ENCODE results near the gene TBC1D1.
"Not testable (repeated sequence)": the region's sequence is repeated elsewhere in the genome, so short reads cannot be mapped to it uniquely, and the experiment has no call there.

The TBC1D1 gene

DNA sequence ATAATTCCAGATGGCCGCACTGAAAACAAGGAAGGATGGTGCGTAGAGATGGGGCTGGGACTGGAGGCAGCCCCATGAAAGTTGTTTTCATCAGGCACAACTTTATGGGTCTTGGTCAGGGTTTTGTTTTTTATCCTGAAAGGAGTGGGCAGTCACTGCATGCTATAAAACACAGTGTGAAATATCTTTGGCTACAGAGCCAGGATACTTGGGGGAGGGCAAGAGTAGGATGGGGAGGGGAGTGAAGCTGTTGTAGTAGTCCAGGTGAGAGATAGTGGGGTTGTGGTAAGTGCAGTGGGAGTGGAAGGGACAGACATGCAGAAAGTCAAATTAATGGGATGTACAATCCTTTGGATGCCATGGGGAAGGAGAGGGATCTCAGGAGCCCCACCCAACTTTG lies 125.8 kb downstream of the TBC1D1 start:
- DNase-seq (ENCODE audit: low spot score), result no peak

DNA sequence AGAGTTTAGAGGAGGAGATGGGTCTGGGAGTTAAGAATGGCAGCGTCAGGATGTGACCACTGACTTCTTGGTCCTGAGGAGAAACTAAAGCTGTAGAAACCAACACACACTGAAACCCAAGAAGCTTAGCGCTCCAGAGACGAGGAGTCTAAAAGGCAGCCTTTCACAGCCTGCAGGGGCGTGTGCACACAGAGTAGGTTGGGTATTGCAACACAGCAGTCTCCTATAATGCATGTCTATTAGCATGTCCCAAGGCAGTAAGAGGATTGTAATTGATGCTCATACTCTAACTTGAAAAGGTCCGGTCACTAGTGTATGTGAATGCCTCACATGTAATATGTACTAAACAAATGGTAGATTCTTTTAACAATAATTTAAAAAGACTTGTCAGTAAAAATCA lies 126.7 kb downstream of the TBC1D1 start:
- DNase-seq (ENCODE audit: low spot score), result no peak

DNA sequence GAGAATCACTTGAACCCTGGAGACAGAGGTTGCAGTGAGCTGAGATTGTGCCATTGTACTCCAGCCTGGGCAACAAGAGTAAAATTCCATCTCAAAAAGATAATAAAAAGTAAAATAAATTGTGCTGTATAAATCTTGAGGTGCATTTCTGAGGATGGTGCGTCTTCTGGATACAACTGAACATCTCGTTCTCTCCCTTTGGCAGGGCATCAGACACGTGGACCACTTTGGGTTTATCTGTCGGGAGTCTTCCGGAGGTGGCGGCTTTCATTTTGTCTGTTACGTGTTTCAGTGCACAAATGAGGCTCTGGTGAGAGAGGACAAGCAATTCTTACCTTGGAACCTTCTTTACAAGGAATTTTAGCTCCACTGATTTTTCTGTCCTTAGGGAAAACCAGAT lies 129.5 kb downstream of the TBC1D1 start:
- DNase-seq (ENCODE audit: low spot score), result no peak

- not testable (repeated sequence) for DNase-seq (ENCODE audit: low spot score)
Observed at GRCh38 chr4:38020961-38021360, 130.1 kb downstream of the TBC1D1 start.

DNA sequence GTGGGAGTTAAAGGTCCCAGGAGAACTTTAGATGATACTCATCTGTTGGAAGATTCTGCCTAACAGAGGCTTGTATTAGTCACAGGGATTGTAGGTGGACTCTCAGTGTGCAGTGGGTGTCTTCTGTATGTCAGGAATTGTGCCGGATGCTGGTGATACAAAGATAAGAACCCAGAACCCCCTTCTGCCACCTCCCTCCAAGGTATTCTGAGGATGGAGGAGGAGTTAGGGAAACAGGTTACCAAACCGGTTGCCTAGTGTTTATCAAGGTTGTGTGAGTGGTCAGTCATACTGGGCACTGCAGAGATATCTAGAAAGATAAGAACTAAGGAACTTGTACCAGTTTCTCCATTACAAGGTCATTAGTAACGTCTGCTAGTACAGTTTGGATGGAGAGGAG lies 130.9 kb downstream of the TBC1D1 start:
- no peak for DNase-seq (ENCODE audit: low spot score)

- no peak for DNase-seq (ENCODE audit: low spot score)
Observed at GRCh38 chr4:38023347-38024205, 132.7 kb downstream of the TBC1D1 start.

DNA sequence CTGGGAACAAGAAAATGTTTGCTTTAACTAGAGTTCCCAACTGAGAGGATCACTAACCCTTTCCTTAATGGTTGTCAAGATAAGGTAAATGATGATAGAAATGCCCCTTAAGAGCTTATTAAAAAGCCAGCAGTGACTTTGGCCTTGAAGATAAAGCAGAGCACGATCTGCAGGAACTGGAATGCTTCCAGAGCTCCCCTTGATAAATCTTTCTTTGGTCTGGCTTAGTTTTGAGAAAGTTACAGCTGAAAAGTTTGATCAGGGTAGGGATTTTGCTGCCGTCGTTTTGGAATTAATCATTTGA lies 133.3 kb downstream of the TBC1D1 start:
- no peak for DNase-seq (ENCODE audit: low spot score)

- DNase-seq (ENCODE audit: low spot score), result no peak
Observed at GRCh38 chr4:38025665-38026064, 134.8 kb downstream of the TBC1D1 start.

- DNase-seq (ENCODE audit: low spot score), result no peak
Observed at GRCh38 chr4:38026158-38026740, 135.4 kb downstream of the TBC1D1 start.

- DNase-seq (ENCODE audit: low spot score), result no peak
Observed at GRCh38 chr4:38030023-38030422, 139.1 kb downstream of the TBC1D1 start.

DNA sequence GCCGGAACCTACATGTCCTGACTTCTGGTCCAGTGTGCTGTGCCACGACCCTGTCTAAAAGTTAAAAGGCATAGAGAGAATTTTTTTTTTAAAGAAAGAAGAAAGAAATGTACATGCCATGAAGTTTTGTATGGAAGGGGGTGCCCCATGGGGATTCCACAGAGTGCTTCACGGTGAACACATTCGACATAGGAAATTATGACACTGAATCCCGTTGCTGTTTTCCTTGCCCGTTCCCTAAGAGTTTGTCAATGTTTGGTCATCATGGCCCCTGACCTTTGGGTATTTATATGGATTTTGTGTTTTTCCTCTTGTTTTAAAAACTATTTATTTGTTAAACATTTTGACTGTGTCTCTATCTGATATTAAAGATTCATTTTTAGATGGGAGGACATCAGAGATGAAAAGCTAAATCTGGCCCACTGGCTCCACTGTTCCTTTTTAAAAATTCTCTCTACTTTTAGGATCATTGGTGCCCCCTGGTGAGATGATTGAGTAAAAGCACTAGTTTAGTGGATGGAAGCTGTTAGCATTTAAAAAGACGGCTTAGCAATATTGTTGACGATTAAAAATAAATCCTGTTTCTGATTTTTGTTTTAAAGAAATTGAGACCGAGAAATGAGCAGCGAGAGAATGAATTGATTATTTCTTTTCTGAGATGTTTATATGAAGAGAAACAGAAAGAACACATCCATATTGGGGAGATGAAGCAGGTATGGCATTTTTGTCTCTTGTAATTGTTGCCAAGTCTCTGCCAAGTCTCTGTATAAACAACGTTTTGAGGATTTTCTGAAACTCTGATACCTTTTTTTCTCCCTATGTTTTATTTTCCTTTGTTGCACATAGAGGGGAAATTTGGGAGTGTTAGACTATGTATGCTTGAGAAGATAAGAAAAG lies 144.3 kb downstream of the TBC1D1 start:
- DNase-seq (ENCODE audit: low spot score), result peak; percentile 24

DNA sequence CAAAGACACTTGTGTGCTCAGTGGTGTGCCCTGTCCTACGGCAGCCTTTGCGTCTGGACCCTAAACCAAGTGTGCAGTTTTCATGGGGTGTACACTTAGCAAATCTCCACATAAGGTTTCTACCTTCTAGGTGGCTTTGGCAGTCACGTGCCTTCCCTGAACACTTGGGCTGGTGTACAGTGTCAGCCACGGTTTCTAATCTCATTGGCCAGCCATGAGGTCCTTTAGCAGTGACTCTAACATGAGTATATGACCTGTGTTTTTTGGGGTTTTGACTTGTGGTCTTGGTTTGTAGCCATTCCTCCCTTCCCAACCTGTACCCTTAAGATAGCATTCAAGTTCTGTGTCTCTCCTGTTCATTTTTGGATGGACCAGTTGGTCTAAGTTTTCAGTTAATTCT lies 145.7 kb downstream of the TBC1D1 start:
- no peak for DNase-seq (ENCODE audit: low spot score)

DNA sequence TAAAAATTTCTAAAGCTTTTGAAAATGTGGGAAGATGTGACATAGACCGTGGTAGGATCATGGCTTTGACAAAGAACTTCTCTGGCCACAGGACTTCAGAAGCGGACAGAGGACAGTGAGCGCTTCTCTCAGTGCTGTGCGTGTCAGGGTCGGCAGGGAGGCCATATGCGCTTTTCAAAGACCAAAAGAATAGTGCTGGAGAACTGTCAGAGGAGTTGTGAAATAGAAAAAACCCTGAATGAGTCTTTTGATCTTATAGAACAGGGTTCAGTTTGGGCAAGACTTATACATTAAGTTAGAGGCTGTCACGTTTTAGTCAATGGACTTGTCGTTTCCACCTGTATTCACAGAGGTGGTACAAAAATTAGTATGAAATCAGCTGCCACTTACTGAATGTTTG lies 146.7 kb downstream of the TBC1D1 start:
- DNase-seq (ENCODE audit: low spot score), result no peak

GRCh38 chr4:38040619-38041018 lies 149.7 kb downstream of the TBC1D1 start:
- DNase-seq (ENCODE audit: low spot score), result no peak

GRCh38 chr4:38044060-38044459 lies 153.2 kb downstream of the TBC1D1 start:
- no peak for DNase-seq (ENCODE audit: low spot score)

GRCh38 chr4:38045289-38045988 lies 154.6 kb downstream of the TBC1D1 start:
- DNase-seq (ENCODE audit: low spot score), result no peak

GRCh38 chr4:38046727-38047489 lies 156.0 kb downstream of the TBC1D1 start:
- DNase-seq (ENCODE audit: low spot score), result no peak

- no peak for DNase-seq (ENCODE audit: low spot score)
Observed at GRCh38 chr4:38049545-38050170, 158.8 kb downstream of the TBC1D1 start.

DNA sequence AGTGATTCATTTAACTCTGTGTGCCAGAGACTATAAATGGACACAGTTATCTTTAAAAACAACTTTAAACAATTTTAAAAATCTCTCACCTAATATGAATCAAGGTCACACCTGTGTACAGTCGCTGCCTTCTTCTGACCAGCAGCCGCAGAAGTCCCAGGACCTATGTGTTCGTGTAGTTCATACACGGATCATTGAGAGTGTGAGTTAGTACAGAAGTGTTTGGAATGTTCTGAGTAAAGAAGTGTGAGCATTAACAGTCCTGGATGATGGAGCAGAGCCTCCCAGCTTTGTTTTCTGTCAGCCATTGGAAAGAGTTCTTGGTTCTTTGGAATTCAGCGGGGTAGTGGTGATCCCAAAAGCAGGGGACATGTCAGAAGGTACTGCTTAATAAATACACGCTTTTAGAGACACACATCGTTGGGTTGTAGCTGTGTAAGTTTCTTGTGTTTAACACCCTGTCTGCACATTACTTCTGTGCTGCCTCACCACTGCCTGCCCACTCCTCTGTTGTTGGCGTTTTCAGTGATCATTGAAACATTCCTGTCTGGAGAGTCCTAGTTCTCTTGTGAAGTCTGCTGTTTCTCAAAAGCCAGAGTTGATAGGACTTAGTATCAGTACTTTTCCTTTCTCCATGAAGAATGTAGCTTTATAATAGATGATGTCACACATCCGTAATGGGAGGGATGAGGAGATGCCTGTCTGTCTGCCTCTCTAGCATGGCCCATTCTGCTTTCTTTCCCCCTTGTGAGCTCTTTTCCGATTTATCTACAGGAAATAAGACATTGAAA lies 159.9 kb downstream of the TBC1D1 start:
- DNase-seq (ENCODE audit: low spot score), result no peak

DNA sequence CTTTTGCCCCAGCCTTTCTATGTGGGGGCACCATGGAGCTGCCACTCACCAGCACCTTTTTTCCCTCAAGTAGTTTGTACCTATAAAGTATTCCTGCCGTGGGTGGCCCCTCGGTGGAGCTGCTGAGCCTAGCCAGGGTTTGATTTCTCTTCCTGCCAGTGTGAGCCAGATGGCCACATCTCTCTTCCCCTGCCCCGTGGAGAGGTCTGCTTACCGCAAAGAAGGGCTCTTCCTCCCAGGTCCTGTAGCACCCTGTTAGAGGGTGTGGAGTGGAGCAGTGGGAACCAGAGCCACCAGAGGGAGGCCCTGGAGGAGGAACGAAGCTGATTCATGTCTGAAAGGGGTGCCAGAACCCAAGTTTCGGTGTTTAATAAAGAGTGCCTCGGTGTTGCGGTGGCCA lies 164.7 kb downstream of the TBC1D1 start:
- DNase-seq (ENCODE audit: low spot score), result no peak
